ENCODE measurements around the gene PFKFB2. TPM values are rescaled to one million over a fixed set of nuclear protein-coding genes. Genes with fewer than 3 reads are reported as not detected.

PFKFB2 gene
- total RNA-seq, 1 experiment from 2014 or later: 28.0 TPM

GRCh38 chr1:207027921-207028320 is 25.2 kb upstream of the PFKFB2 start:
- H3K4me1 ChIP-seq (replicated peaks; ENCODE audit: insufficient read depth): peaks cover 93% of the 10 kb centered on the region
- no peaks in the 10 kb centered on the region for H3K36me3 ChIP-seq (ENCODE audit: low read depth)
- no peaks in the 10 kb centered on the region for H4K20me1 ChIP-seq (ENCODE audit: insufficient read depth)
- peaks cover 40% of the 10 kb centered on the region for H3F3A ChIP-seq (ENCODE audit: insufficient read depth, low read depth)
- peaks cover 24% of the 10 kb centered on the region for H3K79me2 ChIP-seq (ENCODE audit: low read depth)
- CTCF ChIA-PET: interaction anchor here (1.0 kb wide), 1 partner anchor 24 kb away, joined by 5 read pairs; no protein-coding TSS in a partner anchor
- peak overlapping the region; percentile 13; the same call in 1 of the 2 replicates for H3K4me3 ChIP-seq
- no peaks in the 10 kb centered on the region for H3K27me3 ChIP-seq (ENCODE audit: insufficient read depth, low read depth)
- peak overlapping the region; percentile 97 for H3K27ac ChIP-seq
- H3K9me3 ChIP-seq (ENCODE audit: insufficient read depth, low read depth): no peaks in the 10 kb centered on the region
- POLR2A ChIA-PET (ENCODE audit: unreplicated experiment): interaction anchor here (1.2 kb wide), 1 partner anchor 21 kb away, joined by 3 read pairs; no protein-coding TSS in a partner anchor
- no peaks in the 10 kb centered on the region for H3K9me2 ChIP-seq (ENCODE audit: insufficient read depth)
- intact Hi-C loops (cut with micrococcal nuclease; ENCODE audit: unreplicated experiment): loop anchor here (1.0 to 10.0 kb wide), 6 partner anchors 21 to 297 kb away; partner anchors contain the start of gene CD55
- H3K4me2 ChIP-seq: peak overlapping the region; percentile 62
- no peak for DNase-seq
- no peak overlapping the region for H2AFZ ChIP-seq
- no peak for TF ChIP-seq CTCF (conservative IDR thresholded peaks at IDR 0.05)
- TF ChIP-seq EZH2 (IDR thresholded peaks at IDR 0.05; ENCODE audit: low read depth): no peak
- BruUV-seq (replicated peaks): no TSS peak

GRCh38 chr1:207028884-207029650 is 24.0 kb upstream of the PFKFB2 start:
- no peaks in the 10 kb centered on the region for H3K36me3 ChIP-seq (ENCODE audit: low read depth)
- H2AFZ ChIP-seq: no peak overlapping the region
- H3K4me2 ChIP-seq: peak overlapping the region; percentile 62; the same call in 1 of the 2 replicates
- no peak for TF ChIP-seq EZH2 (IDR thresholded peaks at IDR 0.05; ENCODE audit: low read depth)
- TF ChIP-seq CTCF (conservative IDR thresholded peaks at IDR 0.05): no peak
- no peak for DNase-seq
- H3K9me3 ChIP-seq (ENCODE audit: insufficient read depth, low read depth): no peaks in the 10 kb centered on the region
- H3K4me3 ChIP-seq: no peak overlapping the region
- H4K20me1 ChIP-seq (ENCODE audit: insufficient read depth): no peaks in the 10 kb centered on the region
- BruUV-seq (replicated peaks): no TSS peak
- intact Hi-C loops (cut with micrococcal nuclease; ENCODE audit: unreplicated experiment): loop anchor here (10.0 kb wide), 1 partner anchor 296 kb away; the partner anchor contains the start of gene CD55
- ChIA-PET POLR2A (ENCODE audit: unreplicated experiment) (interaction anchor here (0.6 to 1.1 kb wide), 4 partner anchors 8 to 283 kb away, joined by 3 to 5 read pairs (median 4); partner anchors contain the start of gene PFKFB2), CTCF (no interaction called here)
- peaks cover 98% of the 10 kb centered on the region for H3K4me1 ChIP-seq (replicated peaks; ENCODE audit: insufficient read depth)
- 0 out of 2 replicates have a peak overlapping the region, but pooled peaks have one; percentile 97 for H3K27ac ChIP-seq
- H3K27me3 ChIP-seq (ENCODE audit: insufficient read depth, low read depth): no peaks in the 10 kb centered on the region
- H3K79me2 ChIP-seq (ENCODE audit: low read depth): peaks cover 24% of the 10 kb centered on the region
- peaks cover 51% of the 10 kb centered on the region for H3F3A ChIP-seq (ENCODE audit: insufficient read depth, low read depth)
- no peaks in the 10 kb centered on the region for H3K9me2 ChIP-seq (ENCODE audit: insufficient read depth)

- no peak overlapping the region for H3K27ac ChIP-seq
- no peaks in the 10 kb centered on the region for H3K9me3 ChIP-seq (ENCODE audit: insufficient read depth, low read depth)
- H3K4me3 ChIP-seq: no peak overlapping the region; the same call in 1 of the 2 replicates
- peak overlapping the region; percentile 84 for H3K4me2 ChIP-seq
- TF ChIP-seq EZH2 (IDR thresholded peaks at IDR 0.05; ENCODE audit: low read depth) (no peak), CTCF (conservative IDR thresholded peaks at IDR 0.05) (no peak)
- no peak overlapping the region for H2AFZ ChIP-seq
- no peaks in the 10 kb centered on the region for H4K20me1 ChIP-seq (ENCODE audit: insufficient read depth)
- no peaks in the 10 kb centered on the region for H3K36me3 ChIP-seq (ENCODE audit: low read depth)
- H3K4me1 ChIP-seq (replicated peaks; ENCODE audit: insufficient read depth): peaks cover 98% of the 10 kb centered on the region
- H3K9me2 ChIP-seq (ENCODE audit: insufficient read depth): no peaks in the 10 kb centered on the region
- H3F3A ChIP-seq (ENCODE audit: insufficient read depth, low read depth): peaks cover 50% of the 10 kb centered on the region
- DNase-seq: no peak
- peaks cover 22% of the 10 kb centered on the region for H3K79me2 ChIP-seq (ENCODE audit: low read depth)
- ChIA-PET CTCF (no interaction called here), POLR2A (ENCODE audit: unreplicated experiment) (interaction anchor here (0.7 to 1.1 kb wide), 2 partner anchors 9 to 23 kb away, joined by 4 read pairs; partner anchors contain the start of gene PFKFB2)
- intact Hi-C loops (cut with micrococcal nuclease; ENCODE audit: unreplicated experiment): loop anchor here (10.0 kb wide), 1 partner anchor 295 kb away; the partner anchor contains the start of gene CD55
- BruUV-seq (replicated peaks): no TSS peak
- H3K27me3 ChIP-seq (ENCODE audit: insufficient read depth, low read depth): no peaks in the 10 kb centered on the region
These were observed 23.2 kb upstream of the PFKFB2 start for GRCh38 chr1:207029701-207030521.
